ENCODE data around the gene DCLK1. TPM values are rescaled to one million over a fixed set of nuclear protein-coding genes. Genes with fewer than 3 reads are reported as not detected.

DCLK1 gene
- total RNA-seq, 4 donors from 2014 or later: 11.7 to 51.4 (median 15.8) TPM

DNA sequence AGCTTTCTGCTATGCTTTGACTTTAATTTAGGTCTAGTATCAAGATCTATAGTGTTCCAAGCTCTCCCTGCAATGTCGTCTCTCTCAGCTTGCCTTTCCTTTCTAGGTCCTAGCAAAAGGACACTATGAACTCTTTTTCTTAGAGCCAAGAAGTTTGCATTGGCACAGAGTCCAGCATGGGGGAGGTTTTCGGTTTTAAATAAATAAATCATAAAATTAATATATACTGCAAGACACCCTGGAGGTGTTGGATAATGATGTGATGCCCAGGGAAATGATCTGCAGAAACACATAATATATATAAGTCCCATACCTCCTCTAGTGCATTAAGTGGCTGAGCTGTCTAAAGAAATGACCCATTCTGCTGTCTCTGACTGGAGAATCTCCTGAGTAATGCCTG is 338.3 kb downstream of the DCLK1 start:
- Histone ChIP-seq H3K9me3 (no peaks in the 10 kb centered on the region), H3K27me3 (no peaks in the 10 kb centered on the region), H3K36me3 (no peaks in the 10 kb centered on the region), H3K27ac (peak overlapping the region; percentile 18), H3K4me3 (no peak overlapping the region), H3K4me1 (peaks cover 10% of the 10 kb centered on the region)
- WGBS: 65% methylated on average over 2 of the region's 2 CpGs
- TF ChIP-seq POLR2A (IDR thresholded peaks at IDR 0.05): no peak
- TF ChIP-seq POLR2AphosphoS5 (IDR thresholded peaks at IDR 0.05): no peak
- no peak for TF ChIP-seq EP300 (IDR thresholded peaks at IDR 0.05)
- TF ChIP-seq, protein P1, sequence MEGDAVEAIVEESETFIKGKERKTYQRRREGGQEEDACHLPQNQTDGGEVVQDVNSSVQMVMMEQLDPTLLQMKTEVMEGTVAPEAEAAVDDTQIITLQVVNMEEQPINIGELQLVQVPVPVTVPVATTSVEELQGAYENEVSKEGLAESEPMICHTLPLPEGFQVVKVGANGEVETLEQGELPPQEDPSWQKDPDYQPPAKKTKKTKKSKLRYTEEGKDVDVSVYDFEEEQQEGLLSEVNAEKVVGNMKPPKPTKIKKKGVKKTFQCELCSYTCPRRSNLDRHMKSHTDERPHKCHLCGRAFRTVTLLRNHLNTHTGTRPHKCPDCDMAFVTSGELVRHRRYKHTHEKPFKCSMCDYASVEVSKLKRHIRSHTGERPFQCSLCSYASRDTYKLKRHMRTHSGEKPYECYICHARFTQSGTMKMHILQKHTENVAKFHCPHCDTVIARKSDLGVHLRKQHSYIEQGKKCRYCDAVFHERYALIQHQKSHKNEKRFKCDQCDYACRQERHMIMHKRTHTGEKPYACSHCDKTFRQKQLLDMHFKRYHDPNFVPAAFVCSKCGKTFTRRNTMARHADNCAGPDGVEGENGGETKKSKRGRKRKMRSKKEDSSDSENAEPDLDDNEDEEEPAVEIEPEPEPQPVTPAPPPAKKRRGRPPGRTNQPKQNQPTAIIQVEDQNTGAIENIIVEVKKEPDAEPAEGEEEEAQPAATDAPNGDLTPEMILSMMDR (IDR thresholded peaks at IDR 0.05): no peak
- DNase-seq (ENCODE audit: low spot score in 2 of 2): no peak

DNA sequence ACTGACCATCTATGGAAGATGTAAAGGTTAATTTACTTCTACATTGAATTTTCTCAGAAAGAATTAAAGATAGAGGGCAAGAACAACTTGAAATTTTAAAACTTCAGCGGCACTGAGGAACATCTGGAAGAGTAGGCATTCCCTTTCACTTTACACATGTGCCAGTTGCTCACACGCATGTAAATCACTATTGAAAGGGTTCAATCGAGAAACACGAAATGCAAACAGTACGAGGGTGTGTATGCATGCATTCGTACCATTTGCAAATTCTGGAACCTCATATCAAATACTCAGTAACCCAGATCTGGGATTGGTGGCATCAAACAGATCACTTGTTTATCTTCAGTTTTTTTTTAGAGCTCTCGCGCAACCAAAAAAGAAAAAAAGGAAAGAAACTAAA is 339.2 kb downstream of the DCLK1 start:
- H3K4me3 ChIP-seq: no peak overlapping the region
- no peak for DNase-seq (ENCODE audit: low spot score in 2 of 2)
- H3K27me3 ChIP-seq: no peaks in the 10 kb centered on the region
- WGBS: 76% methylated on average over 8 of the region's 8 CpGs
- no peak overlapping the region for H3K27ac ChIP-seq
- H3K36me3 ChIP-seq: no peaks in the 10 kb centered on the region
- peaks cover 10% of the 10 kb centered on the region for H3K4me1 ChIP-seq
- no peaks in the 10 kb centered on the region for H3K9me3 ChIP-seq
- TF ChIP-seq POLR2AphosphoS5 (IDR thresholded peaks at IDR 0.05) (no peak), EP300 (IDR thresholded peaks at IDR 0.05) (no peak), POLR2A (IDR thresholded peaks at IDR 0.05) (no peak)
- TF ChIP-seq, protein P1 (IDR thresholded peaks at IDR 0.05): no peak

DNA sequence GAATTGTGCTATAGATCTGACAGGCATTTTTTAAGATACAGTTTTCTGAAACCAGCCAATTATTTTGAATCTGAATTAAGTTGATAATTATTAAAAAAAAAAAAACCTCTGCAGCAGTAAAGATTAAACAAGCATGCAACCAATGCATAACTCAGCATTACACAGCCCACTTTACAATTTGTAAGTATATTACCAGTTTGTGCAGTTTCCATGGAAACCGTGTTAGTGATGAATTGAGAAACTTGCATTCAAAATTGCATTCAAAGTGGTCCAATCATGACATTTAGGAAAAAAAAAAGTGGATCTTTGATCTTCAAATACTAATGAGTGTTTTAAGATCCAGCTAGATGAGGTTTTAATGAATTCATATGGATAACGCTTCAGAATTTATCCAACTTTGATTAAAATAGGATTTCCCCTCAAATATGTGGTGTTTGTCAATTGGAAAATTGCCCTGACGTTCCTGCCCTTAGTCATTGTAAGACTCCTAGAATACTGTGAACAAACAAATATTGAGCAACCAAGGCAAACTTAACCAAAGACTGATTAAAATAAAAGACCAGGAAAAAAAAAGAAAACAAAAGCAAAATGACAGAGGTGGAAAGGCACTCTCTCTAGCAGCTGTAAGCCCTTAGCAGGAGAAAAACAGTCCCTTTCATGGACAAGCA is 339.9 kb downstream of the DCLK1 start:
- no peaks in the 10 kb centered on the region for H3K36me3 ChIP-seq
- no peak for DNase-seq (ENCODE audit: low spot score in 2 of 2)
- H3K4me1 ChIP-seq: peaks cover 10% of the 10 kb centered on the region
- 61% methylated on average over 3 of the region's 3 CpGs for WGBS
- H3K27ac ChIP-seq: no peak overlapping the region
- no peak overlapping the region for H3K4me3 ChIP-seq
- no peak for TF ChIP-seq EP300 (IDR thresholded peaks at IDR 0.05)
- peak in 1 of 3 donors; percentile 21 for TF ChIP-seq POLR2AphosphoS5 (IDR thresholded peaks at IDR 0.05)
- no peak for TF ChIP-seq POLR2A (IDR thresholded peaks at IDR 0.05)
- H3K27me3 ChIP-seq: no peaks in the 10 kb centered on the region
- no peaks in the 10 kb centered on the region for H3K9me3 ChIP-seq

DNA sequence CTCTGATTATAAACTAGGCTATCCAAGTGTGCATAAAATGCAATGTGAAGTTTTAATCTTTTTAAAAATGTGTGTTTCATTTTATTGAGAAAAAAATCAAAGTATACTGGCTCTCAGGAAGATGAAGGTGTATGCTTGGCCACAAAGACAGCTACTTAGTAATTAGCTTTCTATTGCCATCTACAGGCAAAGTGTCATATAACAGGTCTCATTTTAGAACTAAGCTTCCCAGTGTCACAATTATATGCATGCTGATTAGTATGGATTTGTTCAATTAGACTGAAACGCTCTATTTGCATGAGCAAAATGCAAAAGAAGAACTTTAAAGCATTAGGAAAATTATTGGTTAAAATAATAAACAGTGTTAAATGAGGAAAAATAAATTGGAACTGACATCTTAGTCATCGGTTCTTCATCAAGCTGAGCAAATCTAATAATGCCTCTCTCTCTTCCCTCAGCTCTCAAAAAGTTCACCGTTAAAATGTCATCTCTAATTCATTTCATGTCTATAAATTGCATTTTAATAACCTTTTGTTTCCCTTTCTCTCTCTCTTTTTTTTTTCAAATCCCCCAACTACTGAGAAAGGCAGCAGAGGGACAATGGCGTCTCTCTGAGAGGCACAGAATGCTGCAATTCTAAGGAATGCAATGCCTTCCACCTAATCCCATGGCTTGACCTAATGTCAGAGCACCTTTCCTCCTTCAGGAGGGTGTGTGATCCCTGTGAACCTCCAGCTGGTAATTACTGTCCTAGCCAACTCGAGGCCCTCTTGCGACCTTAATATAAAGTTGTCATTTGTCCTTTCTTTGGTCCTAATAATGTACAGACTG is 341.6 kb downstream of the DCLK1 start:
- H3K36me3 ChIP-seq: no peaks in the 10 kb centered on the region
- WGBS: 72% methylated on average over 6 of the region's 6 CpGs
- no peak for TF ChIP-seq POLR2A (IDR thresholded peaks at IDR 0.05)
- no peak for TF ChIP-seq EP300 (IDR thresholded peaks at IDR 0.05)
- TF ChIP-seq POLR2AphosphoS5 (IDR thresholded peaks at IDR 0.05): no peak
- TF ChIP-seq, protein P1 (IDR thresholded peaks at IDR 0.05): no peak
- no peaks in the 10 kb centered on the region for H3K9me3 ChIP-seq
- H3K27me3 ChIP-seq: no peaks in the 10 kb centered on the region
- DNase-seq (ENCODE audit: low spot score in 2 of 2): no peak
- H3K27ac ChIP-seq: no peak overlapping the region
- H3K4me1 ChIP-seq: peaks cover 9% of the 10 kb centered on the region
- H3K4me3 ChIP-seq: no peak overlapping the region

DNA sequence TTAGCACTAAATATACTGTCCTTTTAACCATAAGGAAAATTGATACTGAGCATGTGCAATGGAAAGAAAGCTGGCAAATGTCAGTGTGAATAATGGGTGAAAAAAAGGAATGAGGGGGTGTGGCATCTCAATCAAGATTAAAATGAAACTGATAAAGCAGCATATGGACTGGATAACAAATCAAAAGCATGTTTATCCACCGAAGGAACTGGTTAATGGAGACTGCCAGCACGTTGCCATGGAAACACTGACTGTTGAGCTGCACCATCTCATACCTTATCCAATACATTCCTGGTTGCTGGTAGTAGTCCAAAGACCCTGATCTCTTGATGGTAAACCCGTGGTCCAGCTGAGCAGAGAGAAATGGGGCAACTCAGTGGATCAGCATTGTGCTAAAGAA is 343.2 kb downstream of the DCLK1 start:
- 47% methylated on average over 3 of the region's 3 CpGs for WGBS
- Histone ChIP-seq H3K27me3 (no peaks in the 10 kb centered on the region), H3K9me3 (no peaks in the 10 kb centered on the region), H3K27ac (no peak overlapping the region), H3K4me1 (peaks cover 4% of the 10 kb centered on the region), H3K36me3 (no peaks in the 10 kb centered on the region), H3K4me3 (no peak overlapping the region)
- no peak for DNase-seq (ENCODE audit: low spot score in 2 of 2)
- no peak for TF ChIP-seq POLR2AphosphoS5 (IDR thresholded peaks at IDR 0.05)
- TF ChIP-seq, protein P1 (IDR thresholded peaks at IDR 0.05): no peak
- TF ChIP-seq EP300 (IDR thresholded peaks at IDR 0.05): no peak
- no peak for TF ChIP-seq POLR2A (IDR thresholded peaks at IDR 0.05)

Measured in suprapubic skin (tissue), 4 donors.